CD4-positive, alpha-beta T cell treated with Interleukin-4 for 1 hour (primary cell): ENCODE results near the gene MT1A.

Source experiments
- DNase-seq, 2 donors: peaks; one replicate each; pipeline ENCODE4 v3.0.0-alpha.2; 2020 to 2022

The MT1A gene

DNA sequence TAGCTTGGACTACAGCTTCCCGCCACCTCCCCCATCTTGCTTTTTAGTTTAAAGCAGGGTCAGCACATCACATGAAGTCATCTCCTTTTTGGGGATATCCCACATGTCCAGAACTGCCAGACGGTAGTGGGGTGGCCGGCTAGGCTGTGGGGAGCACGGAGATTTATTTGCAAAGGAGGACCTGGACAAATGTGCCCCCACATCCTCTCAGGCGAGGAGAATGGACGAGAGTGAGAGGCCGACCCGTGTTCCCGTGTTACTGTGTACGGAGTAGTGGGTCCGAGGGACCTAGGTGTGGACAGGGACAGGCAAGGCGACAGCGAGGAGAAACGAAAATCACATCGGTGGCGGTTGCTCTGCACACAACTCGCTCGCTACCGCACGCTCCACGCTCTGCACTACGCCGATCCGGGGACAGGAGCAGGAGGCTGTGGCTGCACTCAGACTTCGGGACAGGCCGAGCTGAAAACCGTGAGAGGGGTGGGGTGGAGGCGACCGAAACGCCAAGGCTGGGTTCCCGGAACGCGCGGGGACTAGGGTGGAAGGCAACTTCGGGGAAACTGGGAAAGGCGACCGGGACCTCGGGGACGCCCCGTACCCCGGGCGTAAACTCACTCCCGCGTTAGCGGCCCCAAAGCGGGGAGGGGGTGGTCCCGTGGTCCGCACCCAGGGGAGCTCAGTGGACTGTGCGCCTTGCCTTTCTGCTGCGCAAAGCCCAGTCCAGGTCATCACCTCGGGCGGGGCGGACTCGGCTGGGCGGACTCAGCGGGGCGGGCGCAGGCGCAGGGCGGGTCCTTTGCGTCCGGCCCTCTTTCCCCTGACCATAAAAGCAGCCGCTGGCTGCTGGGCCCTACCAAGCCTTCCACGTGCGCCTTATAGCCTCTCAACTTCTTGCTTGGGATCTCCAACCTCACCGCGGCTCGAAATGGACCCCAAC lies at the start of gene MT1A:
Gene MT1A, plus strand, starts transcription at position 853 of the 937 bp plus-strand sequence. Its CDS starts 73 bp downstream, at position 926.
- no peak for DNase-seq

DNA sequence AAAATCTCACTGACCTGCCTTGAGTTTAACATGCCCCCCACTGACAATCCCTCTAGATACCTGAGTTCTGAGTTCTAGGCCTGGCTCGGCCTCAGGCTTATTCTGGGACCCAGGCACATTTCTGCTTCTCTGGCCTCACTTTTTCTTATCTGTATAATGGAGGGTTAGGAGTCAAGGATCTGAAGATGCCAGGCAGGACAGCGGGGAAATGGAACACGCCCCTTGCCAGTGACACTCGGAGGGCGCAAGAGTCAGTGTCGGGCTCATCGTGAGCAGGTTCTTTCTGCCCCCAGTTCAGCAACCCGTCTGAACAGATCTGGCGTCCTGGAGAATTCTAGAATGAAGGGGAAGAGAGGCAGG lies 49.7 kb upstream of the MT1A start:
- DNase-seq: no peak

DNA sequence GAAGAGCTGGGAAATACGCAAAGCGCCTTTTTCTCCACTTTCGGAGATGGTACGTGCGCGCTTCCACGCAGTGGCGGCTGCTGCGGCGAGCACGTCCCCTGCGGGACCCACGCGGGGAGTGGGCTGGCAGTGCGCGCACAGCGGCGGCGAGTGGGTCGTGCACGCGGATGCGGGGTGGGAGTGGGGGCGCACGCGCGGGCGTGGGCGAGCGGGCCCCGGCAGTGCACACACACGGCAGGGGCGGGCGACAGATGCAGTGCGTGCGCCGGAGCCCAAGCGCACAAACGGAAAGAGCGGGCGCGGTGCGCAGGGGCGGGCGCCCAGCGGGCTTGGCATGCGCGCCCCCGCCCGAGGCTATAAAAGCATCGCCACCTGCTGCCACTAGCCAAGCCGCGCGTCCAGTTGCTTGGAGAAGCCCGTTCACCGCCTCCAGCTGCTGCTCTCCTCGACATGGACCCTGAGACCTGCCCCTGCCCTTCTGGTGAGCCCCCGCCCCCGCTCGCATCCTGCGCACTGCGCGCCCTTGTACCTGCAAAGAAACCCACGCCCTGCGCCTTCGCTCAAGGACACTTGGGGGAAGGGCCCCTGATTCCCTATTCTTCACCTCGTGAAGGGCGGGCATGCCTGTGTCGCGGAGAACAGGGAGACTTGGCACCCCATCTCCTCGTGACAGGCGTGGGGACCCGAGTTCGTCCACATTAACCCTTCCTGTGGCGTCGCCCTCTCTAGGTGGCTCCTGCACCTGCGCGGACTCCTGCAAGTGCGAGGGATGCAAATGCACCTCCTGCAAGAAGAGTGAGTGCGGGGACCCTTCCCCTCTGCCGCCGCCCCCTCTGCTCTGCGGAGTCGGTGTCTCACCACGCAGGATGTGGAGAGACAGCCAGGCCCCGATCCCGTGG lies 49.1 kb upstream of the MT1A start, which contains the start of gene MT3:
Gene MT3, plus strand, starts transcription at position 388 of the 899 bp plus-strand sequence. Its CDS starts 63 bp downstream, at position 451.
- no peak for DNase-seq

DNA sequence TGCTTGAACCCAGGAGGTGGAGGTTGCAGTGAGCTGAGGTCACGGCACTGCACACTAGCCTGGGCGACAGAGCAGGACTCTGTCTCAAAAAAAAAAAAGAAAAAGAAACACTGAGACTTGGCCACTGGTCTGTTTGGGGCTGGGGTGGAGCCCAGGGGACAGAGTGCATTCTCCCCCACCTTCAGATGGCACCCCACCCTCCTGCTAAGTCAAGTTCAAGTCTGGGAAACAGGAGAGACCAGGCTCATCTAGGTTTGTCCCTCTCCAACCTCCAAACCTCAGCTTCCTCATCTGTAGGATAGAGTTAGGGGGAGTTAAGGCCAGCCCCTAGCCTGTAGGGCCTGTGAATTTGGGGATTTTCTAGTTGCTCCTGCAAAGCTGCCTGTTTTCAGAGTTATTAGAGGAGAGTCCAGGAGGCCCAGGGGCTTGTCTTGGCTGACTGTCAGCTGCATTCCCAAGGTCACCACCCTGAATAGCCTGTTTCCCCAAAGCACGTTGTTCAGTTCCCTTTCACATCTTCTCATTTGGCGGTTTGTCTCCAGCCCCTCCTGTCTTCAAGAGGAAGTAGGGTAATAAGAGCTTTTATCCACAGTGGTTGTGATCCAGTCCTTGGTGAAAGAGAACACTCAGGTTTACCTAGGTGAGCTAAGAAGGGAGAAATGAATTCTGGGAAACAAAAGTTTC lies 46.9 kb upstream of the MT1A start:
- no peak for DNase-seq

DNA sequence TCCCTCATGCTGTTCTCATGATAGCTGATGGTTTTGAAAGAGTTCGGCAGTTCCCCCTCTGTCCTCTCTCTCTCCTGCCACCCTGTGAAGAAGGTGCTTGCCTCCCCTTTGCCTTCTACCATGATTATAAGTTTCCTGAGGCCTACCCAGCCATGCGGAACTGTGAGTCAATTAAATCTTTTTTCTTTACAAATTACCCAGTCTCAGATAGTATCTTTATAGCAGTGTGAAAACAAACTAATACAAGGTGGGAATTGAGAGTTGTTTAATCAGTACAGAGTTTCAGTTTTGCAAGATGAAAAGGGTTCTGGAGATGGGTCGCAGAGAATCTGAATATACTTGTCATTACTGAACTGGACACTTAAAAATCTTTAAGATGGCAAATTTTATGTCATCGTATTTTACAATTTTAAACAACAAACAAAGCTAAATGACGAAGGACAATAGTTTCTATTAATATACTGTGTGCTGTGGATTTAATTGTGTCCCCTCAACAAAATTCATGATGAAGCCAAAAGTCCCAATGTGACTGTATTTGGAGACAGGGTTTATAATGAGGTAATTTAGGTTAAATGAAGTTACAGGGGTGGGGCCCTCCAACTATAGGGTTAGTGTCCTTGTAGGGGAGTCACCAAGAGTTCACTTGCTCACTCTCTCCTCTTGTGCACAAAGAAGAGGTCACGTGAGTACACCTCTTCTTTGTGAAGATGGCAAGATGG lies 44.7 kb upstream of the MT1A start:
- no peak for DNase-seq

DNA sequence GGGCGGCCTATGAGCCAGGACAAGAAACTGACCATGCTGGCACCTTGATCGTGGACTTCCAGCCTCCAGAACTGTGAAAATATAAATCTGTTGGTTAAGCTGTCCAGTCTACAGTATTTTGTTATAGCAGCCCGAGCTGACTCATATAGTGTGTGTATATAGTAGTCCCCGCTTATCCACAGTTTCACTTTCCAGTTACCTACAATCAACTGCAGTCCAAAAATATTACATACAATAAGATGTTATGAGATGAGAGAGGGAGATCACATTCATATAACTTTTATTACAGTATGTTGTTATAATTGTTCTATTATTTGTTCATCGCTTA lies 44.2 kb upstream of the MT1A start:
- no peak for DNase-seq

DNA sequence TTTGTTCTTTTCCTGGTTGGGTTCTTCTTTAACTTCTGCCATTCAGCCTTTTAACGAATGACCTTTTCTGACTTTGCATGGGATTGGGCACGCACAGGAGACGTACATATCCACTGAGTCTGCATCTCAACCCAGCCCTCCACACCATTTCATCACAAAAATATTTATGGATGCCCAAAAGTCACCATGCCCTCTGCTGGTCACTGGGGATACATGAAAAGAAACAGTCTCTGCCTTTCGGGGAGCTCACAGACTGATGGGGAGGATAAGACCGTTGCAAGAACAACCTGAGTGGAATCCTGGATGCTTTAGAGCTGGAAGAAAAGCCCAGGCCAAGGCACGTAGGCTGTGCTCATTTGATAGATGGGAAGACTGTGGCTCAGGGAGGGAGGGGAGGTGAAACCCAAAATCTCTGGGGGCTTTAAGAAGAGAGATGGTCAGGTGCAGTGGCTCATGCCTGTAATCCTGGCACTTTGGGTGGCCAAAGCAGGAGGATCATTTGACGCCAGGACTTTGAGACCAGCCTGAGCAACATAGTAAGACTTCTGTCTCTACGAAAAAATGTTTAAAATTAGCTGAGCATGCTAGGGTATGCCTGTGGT lies 38.0 kb upstream of the MT1A start:
- DNase-seq: peak; percentile 28 to 56

DNA sequence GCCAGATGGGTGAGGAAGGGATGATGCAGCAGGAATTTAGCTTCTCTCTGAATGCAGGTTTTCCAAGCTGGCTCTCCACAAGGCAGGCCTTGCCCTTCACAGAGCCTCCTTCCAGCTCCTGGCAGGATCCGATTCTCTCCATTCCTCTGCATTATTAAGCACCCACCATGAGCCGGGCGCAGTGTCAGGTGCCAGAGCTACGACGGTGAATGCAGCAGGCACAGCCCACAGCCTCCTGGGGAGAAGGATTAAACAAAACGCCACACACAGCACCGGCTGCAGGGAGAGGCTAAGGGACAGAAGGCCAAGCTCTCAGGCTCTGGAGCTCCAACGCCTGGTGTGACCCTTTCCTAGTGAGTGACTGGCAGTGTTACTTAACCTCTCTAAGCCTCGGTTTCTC lies 37.1 kb upstream of the MT1A start:
- no peak for DNase-seq

DNA sequence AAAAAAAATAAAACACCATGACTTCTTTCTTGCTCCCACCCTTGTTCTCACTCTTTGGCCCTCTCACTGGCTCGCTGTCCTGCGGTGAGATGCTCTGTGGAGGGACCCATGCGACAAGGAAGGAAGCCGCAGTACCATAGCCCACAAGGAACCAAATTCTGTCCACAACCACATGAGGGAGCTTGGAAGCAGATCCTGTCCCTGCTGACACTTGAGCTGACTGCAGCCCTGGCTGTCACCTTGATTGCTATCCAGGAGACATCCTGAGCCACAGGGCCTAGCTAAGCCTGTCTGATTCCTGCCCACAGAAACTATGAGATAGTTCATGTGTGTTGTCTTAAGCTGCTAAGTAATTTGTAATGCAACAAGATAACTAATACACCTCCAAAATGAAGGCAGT lies 34.9 kb upstream of the MT1A start:
- DNase-seq: peak; percentile 24 to 33

DNA sequence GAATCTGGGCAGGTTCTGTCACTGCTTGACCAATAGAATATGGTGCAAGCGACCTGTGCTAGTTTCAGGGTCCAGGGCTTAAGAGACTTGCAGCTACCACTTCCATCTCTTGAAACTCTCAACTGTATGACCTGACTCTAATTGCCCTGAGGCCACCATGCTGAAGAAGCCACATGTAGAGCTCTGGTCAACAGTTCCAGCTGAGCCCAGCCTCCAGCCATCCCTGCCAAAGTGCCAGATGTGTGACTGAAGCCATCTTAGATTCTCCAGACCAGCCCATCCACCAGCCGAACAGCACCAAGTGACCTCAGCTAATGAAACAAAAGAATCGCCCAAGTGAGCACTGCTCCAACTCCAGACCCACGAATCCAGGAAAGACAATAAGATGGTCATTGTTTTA lies 33.5 kb upstream of the MT1A start:
- no peak for DNase-seq

DNA sequence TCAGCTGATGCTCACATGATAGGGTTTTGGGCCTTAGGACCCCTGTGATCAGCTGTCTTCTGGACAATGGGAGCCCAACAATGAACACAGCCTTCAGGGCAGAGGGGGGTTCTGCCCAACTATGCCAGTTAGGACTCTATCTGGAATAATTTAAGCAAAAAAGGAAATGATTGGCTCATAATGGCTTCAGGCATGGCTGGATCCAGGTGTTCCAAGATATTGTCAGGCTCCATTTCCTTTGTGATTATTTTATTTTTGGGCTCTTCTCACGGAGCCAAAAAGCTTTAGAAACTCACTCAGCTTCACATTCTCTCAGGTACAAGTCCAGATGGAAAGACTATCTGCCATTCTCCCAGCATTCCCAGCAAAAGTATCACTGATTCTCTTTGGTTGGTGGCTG lies 33.0 kb upstream of the MT1A start:
- no peak for DNase-seq

DNA sequence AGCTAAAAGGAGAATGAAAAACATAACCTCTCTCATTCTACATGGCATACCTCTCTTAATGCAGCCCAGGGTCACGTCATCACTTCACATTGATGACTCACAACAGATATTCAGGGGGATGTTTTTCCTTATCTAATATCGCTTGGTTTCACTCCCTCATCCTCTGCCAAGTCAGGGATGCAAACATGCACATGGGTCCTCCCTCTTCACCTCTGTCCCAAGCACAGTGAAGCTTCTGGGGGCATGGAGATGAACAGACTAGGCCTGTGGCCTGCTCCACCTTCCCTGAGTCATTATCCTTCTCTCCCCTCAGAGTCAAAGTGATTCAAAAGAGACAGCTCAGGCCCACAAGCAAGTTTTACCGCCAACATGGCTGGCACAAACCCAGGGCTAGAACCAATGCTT lies 32.4 kb upstream of the MT1A start:
- DNase-seq: no peak

DNA sequence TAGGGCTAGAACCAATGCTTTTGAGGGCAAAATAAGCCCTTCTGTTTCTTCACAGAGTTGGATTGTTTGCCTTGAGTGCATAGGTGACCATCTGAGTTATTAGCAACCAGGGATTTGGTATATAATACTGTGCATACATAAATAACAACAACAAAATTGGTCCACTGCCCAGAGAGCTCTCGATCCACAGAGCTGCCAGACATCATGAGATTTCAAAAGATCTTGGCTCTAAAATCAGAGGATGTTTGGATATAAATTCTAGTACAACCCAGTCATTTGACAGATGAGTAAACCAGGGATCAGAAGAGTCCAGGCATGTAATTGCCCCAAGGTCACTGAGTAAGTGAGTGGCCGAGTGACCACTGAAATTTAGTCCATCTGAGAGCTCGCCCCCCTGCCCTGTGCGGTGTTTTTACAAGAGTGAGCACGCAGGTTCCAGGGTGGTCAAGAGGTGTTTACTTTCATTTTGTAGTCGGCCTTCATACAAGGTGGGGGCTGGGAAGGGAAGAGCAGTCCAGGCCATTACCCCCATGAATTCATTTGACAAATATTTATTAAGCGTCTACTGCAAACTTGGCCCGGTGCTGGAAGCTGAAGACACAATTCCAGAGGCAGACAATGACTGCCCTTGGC lies 31.9 kb upstream of the MT1A start:
- no peak for DNase-seq

DNA sequence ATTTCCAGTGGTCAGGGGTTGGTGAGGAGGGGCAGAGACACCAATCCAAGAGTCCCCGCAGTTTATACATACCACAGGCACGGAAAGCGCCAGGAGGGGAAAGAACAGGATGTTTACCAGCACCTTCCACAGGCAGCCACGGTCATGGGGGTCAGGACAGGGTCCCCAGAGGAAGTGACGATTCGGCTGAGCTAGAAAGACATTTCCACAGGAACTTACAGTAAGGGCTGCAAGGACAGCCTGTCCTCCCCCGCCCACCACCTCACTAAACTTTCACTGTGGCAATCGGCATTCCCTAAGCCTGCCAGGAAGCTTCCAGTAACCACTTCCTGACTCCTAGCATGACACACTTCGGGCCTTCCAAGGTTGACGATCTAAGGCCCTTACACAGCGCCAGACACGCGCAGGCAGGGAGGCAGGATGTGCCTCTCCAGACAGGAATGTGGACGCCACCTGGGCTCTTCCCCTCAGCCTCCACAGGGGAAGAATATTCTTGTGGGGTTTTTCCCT lies 31.3 kb upstream of the MT1A start:
- no peak for DNase-seq

DNA sequence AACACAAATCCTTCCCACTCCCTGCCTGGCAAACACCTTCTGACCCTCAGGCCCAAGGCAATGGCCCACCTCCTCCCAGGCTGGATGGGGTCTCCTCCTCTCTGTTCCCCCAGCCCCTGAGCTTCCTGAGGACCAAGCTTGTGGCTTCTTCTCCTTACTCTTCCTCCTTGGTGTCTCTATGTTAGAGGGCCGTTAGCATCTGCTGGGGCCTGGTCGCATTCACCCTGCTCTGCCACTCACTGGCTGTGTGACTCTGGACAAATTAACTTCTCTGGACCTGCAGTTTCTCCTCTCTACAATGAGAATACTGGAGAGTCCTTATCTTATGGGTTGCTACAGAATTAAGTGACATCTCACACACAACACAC lies 30.8 kb upstream of the MT1A start:
- DNase-seq: no peak

DNA sequence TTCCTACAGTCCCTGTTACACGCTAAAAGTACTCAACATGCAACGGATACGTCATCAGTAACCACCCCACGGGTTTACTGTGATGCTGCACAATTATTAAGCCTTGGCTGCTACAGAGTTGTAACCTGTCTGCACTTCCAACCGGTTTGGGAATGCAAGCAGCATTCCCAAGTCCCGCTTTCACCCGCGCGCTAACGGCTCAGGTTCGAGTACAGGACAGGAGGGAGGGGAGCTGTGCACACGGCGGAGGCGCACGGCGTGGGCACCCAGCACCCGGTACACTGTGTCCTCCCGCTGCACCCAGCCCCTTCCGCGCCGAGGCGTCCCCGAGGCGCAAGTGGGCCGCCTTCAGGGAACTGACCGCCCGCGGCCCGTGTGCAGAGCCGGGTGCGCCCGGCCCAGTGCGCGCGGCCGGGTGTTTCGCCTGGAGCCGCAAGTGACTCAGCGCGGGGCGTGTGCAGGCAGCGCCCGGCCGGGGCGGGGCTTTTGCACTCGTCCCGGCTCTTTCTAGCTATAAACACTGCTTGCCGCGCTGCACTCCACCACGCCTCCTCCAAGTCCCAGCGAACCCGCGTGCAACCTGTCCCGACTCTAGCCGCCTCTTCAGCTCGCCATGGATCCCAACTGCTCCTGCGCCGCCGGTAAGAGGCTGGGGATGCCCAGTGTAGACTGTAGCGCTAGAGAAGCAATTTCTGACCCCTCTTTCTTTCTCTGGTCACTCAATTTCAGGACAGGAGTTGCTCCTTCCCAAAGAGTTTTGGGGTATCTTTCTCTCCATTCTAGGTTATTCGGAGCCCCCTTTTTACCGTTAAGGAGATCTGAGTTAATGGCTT lies 30.2 kb upstream of the MT1A start, which contains the start of gene MT2A:
Gene MT2A, plus strand, starts transcription at position 542 of the 833 bp plus-strand sequence. Its CDS starts 72 bp downstream, at position 614.
- peak; percentile 84 to 87 for DNase-seq

DNA sequence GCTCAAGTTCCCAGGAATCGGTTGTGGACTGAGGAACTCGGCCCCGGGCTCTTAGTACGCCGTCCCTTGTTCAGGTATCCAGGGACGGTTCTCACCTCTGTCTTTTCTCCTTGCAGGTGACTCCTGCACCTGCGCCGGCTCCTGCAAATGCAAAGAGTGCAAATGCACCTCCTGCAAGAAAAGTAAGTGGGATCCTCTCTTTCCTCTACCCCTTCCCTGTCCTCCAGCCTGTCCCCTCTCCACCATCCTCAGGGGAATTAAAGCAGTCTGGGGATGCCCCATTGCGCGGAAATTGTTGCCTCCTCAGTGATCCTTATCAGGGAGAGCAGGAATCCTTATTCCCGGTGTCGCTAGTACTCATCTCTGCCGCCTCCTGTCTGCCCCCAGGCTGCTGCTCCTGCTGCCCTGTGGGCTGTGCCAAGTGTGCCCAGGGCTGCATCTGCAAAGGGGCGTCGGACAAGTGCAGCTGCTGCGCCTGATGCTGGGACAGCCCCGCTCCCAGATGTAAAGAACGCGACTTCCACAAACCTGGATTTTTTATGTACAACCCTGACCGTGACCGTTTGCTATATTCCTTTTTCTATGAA lies 29.5 kb upstream of the MT1A start:
- no peak for DNase-seq

DNA sequence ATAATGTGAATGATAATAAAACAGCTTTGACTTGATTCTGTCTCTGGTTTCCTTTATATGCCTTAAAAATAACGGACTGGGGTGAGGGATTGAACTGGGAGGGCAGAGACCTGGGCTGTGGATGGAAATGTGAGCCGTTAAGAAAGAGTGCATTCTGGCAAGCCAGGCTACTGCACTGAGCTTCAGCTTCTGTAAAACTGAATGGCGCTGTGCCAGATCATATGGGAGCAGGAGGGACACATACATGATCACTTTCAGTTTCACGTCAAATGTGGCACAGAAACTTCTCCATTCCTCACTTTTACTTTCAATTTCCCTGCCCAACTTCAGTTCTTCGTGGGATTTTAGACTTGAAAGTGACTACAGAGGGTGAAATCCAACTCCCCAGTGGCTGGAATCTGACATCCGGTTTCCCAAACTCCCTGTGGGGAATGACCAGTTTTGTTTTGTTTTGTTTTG lies 29.0 kb upstream of the MT1A start:
- peak; percentile 78 to 80 for DNase-seq

DNA sequence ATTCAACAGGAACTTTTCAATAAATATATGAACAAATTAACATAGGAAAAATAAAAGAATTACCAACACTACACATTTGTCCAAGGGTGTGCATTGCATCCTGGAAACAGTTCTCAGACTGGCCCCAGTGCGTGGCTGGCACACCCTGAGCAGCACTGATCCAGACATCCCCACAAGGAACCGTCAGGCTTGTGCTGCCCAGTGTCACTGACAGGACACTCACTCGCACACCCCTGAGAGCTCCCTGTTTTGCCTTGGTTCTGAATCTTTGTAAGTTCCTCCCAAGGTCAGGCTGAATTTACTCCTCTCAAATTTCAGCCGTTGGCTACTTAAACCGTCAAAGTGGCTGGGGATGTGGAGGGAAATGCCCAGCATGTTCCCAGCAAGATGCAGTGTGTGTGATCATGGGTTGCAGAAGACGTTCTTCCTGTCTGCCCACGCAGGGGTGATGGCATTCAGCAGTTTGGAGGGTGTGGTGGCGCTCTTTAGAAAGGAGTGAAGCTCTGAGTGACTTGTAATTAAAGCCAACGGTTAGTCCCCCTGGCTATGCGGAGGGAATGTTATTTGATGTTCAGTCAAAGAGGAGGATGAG lies 28.4 kb upstream of the MT1A start:
- peak; percentile 75 to 76 for DNase-seq
